Spleen (tissue), 11 donors: ENCODE measurements around the gene CCNY. TPM values are rescaled to one million over a fixed set of nuclear protein-coding genes. Genes with fewer than 3 reads are reported as not detected.
A peak's percentile ranks its signal among the peaks of the same experiment; 100 is the strongest.

Experiments used
- DNase-seq: peaks from one replicate; pipeline ENCODE4 v3.0.0-alpha.2; 2020
- H3K27ac ChIP-seq, 8 donors: fragments of 200-600 bp; sonication (generic) in 7 of 8; 1 replicate in 4 of 8; 2 replicates in 4 of 8; pipeline versions ENCODE4 v1.5.0 to v1.8.0; 2016 to 2021; ENCODE audit warnings: inconsistent platforms in 4 of 8, mild to moderate bottlenecking in 4 of 8, moderate library complexity in 1 of 8
- H3K27me3 ChIP-seq, 7 donors: fragments of 200-600 bp; sonication (generic) in 6 of 7; replicated peaks in 1 of 7; 1 replicate in 4 of 7; 2 replicates in 3 of 7; pipeline versions ENCODE4 v1.5.0 to v1.8.0; 2016 to 2021; ENCODE audit warnings: inconsistent platforms in 3 of 7, mild to moderate bottlenecking in 1 of 7
- H3K36me3 ChIP-seq, 6 donors: fragments of 200-600 bp; sonication (generic) in 5 of 6; 1 replicate in 4 of 6; 2 replicates in 2 of 6; pipeline versions ENCODE4 v1.5.0 to v1.8.0; 2016 to 2021; ENCODE audit warnings: inconsistent platforms in 2 of 6
- H3K4me1 ChIP-seq, 6 donors: fragments of 200-600 bp; sonication (generic) in 5 of 6; 1 replicate in 3 of 6; 2 replicates in 3 of 6; pipeline versions ENCODE4 v1.5.0 to v1.8.0; 2016 to 2021; ENCODE audit warnings: inconsistent platforms in 3 of 6
- H3K4me3 ChIP-seq, 8 donors: fragments of 200-600 bp; sonication (generic) in 7 of 8; 1 replicate in 4 of 8; 2 replicates in 4 of 8; pipeline versions ENCODE4 v1.5.0 to v1.8.0; 2016 to 2021; ENCODE audit warnings: inconsistent platforms in 4 of 8, mild to moderate bottlenecking in 4 of 8, moderate library complexity in 2 of 8
- H3K9me3 ChIP-seq, 8 donors: fragments of 200-600 bp; sonication (generic) in 7 of 8; 1 replicate in 4 of 8; 2 replicates in 4 of 8; pipeline versions ENCODE4 v1.5.0 to v1.8.0; 2016 to 2021; ENCODE audit warnings: inconsistent platforms in 4 of 8
- POLR2A ChIP-seq, 3 donors: fragments of 450-650 bp; IDR thresholded peaks; one replicate each; pipeline ENCODE4 v1.5.1; 2017; ENCODE audit warnings: antibody characterized with exemption in 3 of 3, mild to moderate bottlenecking in 1 of 3
- POLR2AphosphoS5 ChIP-seq, 3 donors: sonication (generic); formaldehyde crosslinking; IDR thresholded peaks; one replicate each; pipeline ENCODE4 v1.5.1; 2017; ENCODE audit warnings: antibody characterized with exemption in 3 of 3
- WGBS, 5 donors: extraction: QIAGEN DNeasy Blood & Tissue Kit in 3 of 5; methylation state at CpG; one replicate each; pipeline versions ENCODE4 v1.1.5 to v1.1.7; 2013 to 2018; 5-methylcytosine and 5-hydroxymethylcytosine counted together
- intact Hi-C: fragments of 100-400 bp; cut with DNase I; formaldehyde crosslinking; loops from one replicate; pipeline ENCODE4 v1.15.0; 2023; ENCODE audit warnings: low total_unique reads
- polyA plus RNA-seq, 3 donors: library from polyadenylated mRNA; stranded (reverse); fragments of 200-250 nt; gene quantifications; one replicate each; pipeline ENCODE4 v1.2.1, GENCODE V29; 2013
- total RNA-seq, 7 donors: library from RNA; depleted of rRNA in 3 of 7; stranded (reverse); fragments of >200 nt in 3 of 7; fragmentation: NEBNext Ultra II Directional in 4 of 7; extraction: Animal tissue kit (Norgen Biotek cat#: 25700) in 4 of 7; gene quantifications; one replicate each; pipeline versions ENCODE4 v1.1.0 to v1.2.1, GENCODE V29; 2016 to 2021
- TF ChIP-seq, protein P1 (sequence below), 11 experiments: fragments of 200-600 bp in 7 of 11; fragments of 450-650 bp in 4 of 11; sonication (generic) in 4 of 11; IDR thresholded peaks in 8 of 11; conservative IDR thresholded peaks in 3 of 11; 1 replicate in 7 of 11; 2 replicates in 4 of 11; pipeline versions ENCODE4 v1.4.0 to v1.8.0; 2016 to 2021; ENCODE audit warnings: antibody characterized with exemption in 11 of 11, inconsistent platforms in 4 of 11, mild to moderate bottlenecking in 1 of 11
- donor health status: healthy with polysubstance abuse.
- donor health status: DM: no; HTN: no; CAD: no; lungs with moderate emphysema.
- donor health status: DM: no; HTN: no; CAD: no.
- donor health status: Bipolar disorder and iron deficiency.
- donor health status: healthy.
- donor health status: DM: no; HTN: no; CAD: no.
- donor health status: DM: yes; HTN: yes; CAD: no.

Gene CCNY
- total and polyA plus RNA-seq, 10 donors: 21.1 to 83.1 (median 52.1) TPM

DNA sequence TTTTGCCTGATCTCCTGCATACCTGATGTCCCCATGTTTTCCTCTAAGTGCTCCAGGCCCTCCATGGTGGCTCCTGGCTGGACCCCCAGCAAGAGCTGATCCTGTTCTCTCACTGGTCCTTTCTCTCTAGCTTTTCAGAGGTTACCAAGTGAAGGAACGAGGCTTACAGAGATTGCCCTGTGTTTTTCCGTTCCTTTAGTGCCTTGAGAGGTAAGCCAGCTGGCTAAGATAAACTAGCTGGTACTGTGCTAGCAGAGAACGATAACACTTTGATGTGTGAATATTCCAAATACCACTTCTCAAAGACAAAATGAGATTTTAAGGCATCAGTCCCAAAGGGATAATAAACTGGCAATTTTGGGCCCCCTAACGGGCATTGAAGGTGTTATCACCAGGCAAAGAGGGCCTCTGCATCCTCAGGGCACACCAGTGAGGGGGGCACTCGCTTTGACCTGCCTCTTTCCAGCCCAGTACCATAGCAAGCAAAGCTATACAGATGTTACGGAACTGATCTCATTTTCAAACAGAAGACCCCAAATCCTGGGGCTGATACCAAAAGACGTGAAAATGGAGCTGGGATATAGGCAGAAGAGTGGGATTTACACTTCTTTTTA, 8.4 kb upstream of the CCNY start:
- Histone ChIP-seq H3K27me3 (no peaks in the 10 kb centered on the region), H3K9me3 (peaks cover 0 to 9% (median 2%) of the 10 kb centered on the region in 8 donors), H3K36me3 (peaks cover 0 to 28% (median 0%) of the 10 kb centered on the region in 6 donors), H3K4me1 (peaks cover 7 to 54% (median 20%) of the 10 kb centered on the region in 6 donors), H3K4me3 (no peak overlapping the region), H3K27ac (no peak overlapping the region)
- intact Hi-C loops: no loop called here
- TF ChIP-seq, protein P1, sequence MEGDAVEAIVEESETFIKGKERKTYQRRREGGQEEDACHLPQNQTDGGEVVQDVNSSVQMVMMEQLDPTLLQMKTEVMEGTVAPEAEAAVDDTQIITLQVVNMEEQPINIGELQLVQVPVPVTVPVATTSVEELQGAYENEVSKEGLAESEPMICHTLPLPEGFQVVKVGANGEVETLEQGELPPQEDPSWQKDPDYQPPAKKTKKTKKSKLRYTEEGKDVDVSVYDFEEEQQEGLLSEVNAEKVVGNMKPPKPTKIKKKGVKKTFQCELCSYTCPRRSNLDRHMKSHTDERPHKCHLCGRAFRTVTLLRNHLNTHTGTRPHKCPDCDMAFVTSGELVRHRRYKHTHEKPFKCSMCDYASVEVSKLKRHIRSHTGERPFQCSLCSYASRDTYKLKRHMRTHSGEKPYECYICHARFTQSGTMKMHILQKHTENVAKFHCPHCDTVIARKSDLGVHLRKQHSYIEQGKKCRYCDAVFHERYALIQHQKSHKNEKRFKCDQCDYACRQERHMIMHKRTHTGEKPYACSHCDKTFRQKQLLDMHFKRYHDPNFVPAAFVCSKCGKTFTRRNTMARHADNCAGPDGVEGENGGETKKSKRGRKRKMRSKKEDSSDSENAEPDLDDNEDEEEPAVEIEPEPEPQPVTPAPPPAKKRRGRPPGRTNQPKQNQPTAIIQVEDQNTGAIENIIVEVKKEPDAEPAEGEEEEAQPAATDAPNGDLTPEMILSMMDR (IDR thresholded peaks at IDR 0.05 in 8 of 11, conservative IDR thresholded peaks at IDR 0.05 in 3 of 11): no peak
- TF ChIP-seq POLR2A (IDR thresholded peaks at IDR 0.05): no peak
- no peak for TF ChIP-seq POLR2AphosphoS5 (IDR thresholded peaks at IDR 0.05)
- DNase-seq: no peak
- WGBS, 5 donors: 91 to 97% (median 93%) methylated on average over 7 of the region's 7 CpGs

DNA sequence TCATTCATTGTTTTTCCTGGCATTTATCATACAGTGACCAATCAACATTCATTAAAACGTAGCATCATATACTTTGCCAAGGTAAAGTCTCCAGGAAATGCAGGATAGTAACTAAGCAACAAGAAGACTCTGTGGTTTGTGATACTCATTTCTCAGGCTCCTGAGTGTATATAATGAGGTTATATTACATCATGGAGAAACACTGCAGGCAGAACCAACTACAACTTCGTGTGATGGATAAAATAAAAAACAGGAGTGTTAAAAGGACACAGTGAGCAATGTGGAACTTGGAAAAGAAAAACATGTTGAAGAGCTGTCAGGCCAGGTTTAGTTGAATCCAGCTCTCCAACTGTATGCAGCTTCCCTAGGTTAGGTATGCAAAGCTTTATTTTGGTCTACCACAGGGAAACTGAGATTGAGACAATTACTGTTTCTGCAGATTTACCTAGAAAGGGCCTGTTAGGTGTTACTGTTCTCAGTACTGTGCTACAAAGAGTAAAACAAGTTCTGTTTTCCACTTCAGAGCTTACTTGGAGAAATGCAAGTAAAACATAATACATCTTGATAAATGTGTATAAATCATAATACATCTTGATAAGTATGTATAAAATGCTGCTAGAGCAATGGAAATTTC, 7.8 kb upstream of the CCNY start:
- TF ChIP-seq POLR2A (IDR thresholded peaks at IDR 0.05): no peak
- TF ChIP-seq, protein P1 (IDR thresholded peaks at IDR 0.05 in 8 of 11, conservative IDR thresholded peaks at IDR 0.05 in 3 of 11): no peak
- TF ChIP-seq POLR2AphosphoS5 (IDR thresholded peaks at IDR 0.05): no peak
- DNase-seq: no peak
- Histone ChIP-seq H3K9me3 (peaks cover 0 to 3% (median 0%) of the 10 kb centered on the region in 8 donors), H3K4me1 (peaks cover 7 to 61% (median 23%) of the 10 kb centered on the region in 6 donors), H3K27me3 (no peaks in the 10 kb centered on the region), H3K4me3 (no peak overlapping the region), H3K27ac (peak overlapping the region in 1 of 8 donors; percentile 64), H3K36me3 (peaks cover 0 to 23% (median 0%) of the 10 kb centered on the region in 6 donors)
- intact Hi-C loops: no loop called here
- 48 to 71% (median 62%) methylated on average over 2 of the region's 2 CpGs for WGBS, 5 donors

DNA sequence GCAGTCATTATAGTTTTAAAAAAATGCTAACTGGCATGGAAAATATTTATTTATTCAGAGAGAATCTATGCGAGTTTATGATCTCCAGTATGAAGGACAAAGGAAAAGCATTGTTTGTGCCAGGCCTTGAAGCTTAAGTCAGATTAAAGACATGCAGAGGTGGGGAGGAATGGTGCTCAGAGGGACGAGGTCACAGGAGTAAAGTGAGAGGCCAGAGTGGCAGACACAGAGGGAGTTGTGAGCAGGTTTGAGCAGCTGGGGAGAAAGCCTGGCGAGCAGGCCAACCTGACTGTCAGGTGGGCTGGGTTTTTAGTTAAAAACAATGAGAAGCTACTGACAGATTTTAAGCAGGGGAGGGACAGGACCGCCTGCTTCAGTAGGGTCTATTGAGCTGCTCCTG, 6.8 kb upstream of the CCNY start:
- Histone ChIP-seq H3K36me3 (peaks cover 0 to 16% (median 0%) of the 10 kb centered on the region in 6 donors), H3K4me1 (peaks cover 12 to 71% (median 30%) of the 10 kb centered on the region in 6 donors), H3K9me3 (no peaks in the 10 kb centered on the region), H3K27me3 (no peaks in the 10 kb centered on the region), H3K27ac (peak overlapping the region in 6 of 8 donors; percentile 14 to 70 (median 42)), H3K4me3 (no peak overlapping the region)
- intact Hi-C loops: no loop called here
- no peak for DNase-seq
- WGBS, 5 donors: 67 to 78% (median 71%) methylated on average over 4 of the region's 4 CpGs
- no peak for TF ChIP-seq POLR2A (IDR thresholded peaks at IDR 0.05)
- TF ChIP-seq, protein P1 (IDR thresholded peaks at IDR 0.05 in 8 of 11, conservative IDR thresholded peaks at IDR 0.05 in 3 of 11): no peak
- TF ChIP-seq POLR2AphosphoS5 (IDR thresholded peaks at IDR 0.05): peak in 1 of 3 donors; percentile 18
